Astrocyte of the cerebellum (primary cell): ENCODE results near the gene CUEDC1.

Experiments used
- DNase-seq: peaks from one replicate; pipeline ENCODE4 v3.0.0-alpha.2; 2011; ENCODE audit warnings: low read depth
- H3K4me3 ChIP-seq: 2 replicates; pipeline ENCODE4 v1.5.1; 2011; ENCODE audit warnings: mild to moderate bottlenecking, low read depth, low read length, moderate library complexity
- CTCF ChIP-seq: IDR thresholded peaks from 2 replicates; pipeline ENCODE4 v1.5.1; 2012; ENCODE audit warnings: low read length, low read depth, moderate library complexity, mild to moderate bottlenecking; ENCODE audit errors: missing control alignments
- in situ Hi-C: cut with HindIII; loops from 2 replicates; pipeline ENCODE4 v1.10.0; 2017; ENCODE audit warnings: low sequenced_read_pairs

The CUEDC1 gene

GRCh38 chr17:57915985-57916757 is 39.0 kb downstream of the CUEDC1 start:
- H3K4me3 ChIP-seq, result no peak overlapping the region
- in situ Hi-C loops, result no loop called here

DNA sequence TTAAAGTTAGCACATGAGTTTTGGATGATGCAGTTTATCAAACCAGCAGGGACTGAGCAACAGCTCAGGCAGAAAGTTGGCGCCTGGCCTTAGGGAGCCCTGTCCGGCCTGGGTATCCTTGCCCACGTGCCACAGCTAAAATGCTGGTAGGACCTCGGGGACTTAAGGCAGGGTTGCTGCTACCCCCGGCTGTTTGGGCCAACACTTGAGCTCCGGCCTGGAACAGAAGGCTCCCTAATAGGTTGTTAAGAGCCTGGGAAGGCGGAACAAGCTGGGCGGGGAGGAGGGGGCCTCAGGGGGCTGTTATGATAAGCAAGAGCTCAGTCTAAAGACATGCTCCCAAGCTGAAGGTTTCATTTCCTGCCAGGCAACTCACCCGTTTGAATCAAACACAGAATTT is 39.7 kb downstream of the CUEDC1 start:
- in situ Hi-C loops, result no loop called here
- no peak for DNase-seq
- no peak for TF ChIP-seq CTCF
- no peak overlapping the region for H3K4me3 ChIP-seq

More at GRCh38 chr17:57915985-57916757, 39.0 kb downstream of the CUEDC1 start:
- TF ChIP-seq CTCF, result no peak
- no peak for DNase-seq

- TF ChIP-seq CTCF, result no peak
- DNase-seq, result no peak
- in situ Hi-C loops, result no loop called here
- no peak overlapping the region for H3K4me3 ChIP-seq
Observed at GRCh38 chr17:57914273-57915142, 40.7 kb downstream of the CUEDC1 start.

- in situ Hi-C loops, result no loop called here
- DNase-seq, result no peak
- TF ChIP-seq CTCF, result no peak
- no peak overlapping the region for H3K4me3 ChIP-seq
Observed at GRCh38 chr17:57913575-57914272, 41.5 kb downstream of the CUEDC1 start.

- TF ChIP-seq CTCF, result no peak
- H3K4me3 ChIP-seq, result no peak overlapping the region
- DNase-seq, result no peak
- in situ Hi-C loops, result no loop called here
Observed at GRCh38 chr17:57911834-57912673, 43.2 kb downstream of the CUEDC1 start.
